HCT116 (cell line): ENCODE results near the gene MVK. TPM values are rescaled to one million over a fixed set of nuclear protein-coding genes. Genes with fewer than 3 reads are reported as not detected.

Source experiments
- ATAC-seq: fragments of 200-7000 bp; cut with Tn5 transposase; 2 replicates; pipeline ENCODE4 v1.9.1; 2020; ENCODE audit warnings: mild to moderate bottlenecking, moderate library complexity
- BruUV-seq: library from RNA; stranded (reverse); fragments of 400-500 nt; replicated peaks from 2 replicates; lab custom pipeline; 2021; lab: Mats Ljungman, UMichigan
- CTCF ChIA-PET: fragments of 300-600 bp; sonication (Branson Sonifier 250); formaldehyde crosslinking; loops from one replicate; lab custom pipeline; 2021; ENCODE audit warnings: antibody characterized with exemption; lab: Charles Lee
- POLR2A ChIA-PET: fragments of 300-600, 350-600 bp; sonication (Branson Sonifier 250); formaldehyde crosslinking; loops from one replicate; lab custom pipeline; 2021; ENCODE audit warnings: antibody characterized with exemption; lab: Charles Lee
- RAD21 ChIA-PET, 2 experiments: fragments of 300-600 bp; sonication (Branson Sonifier 250); formaldehyde crosslinking; loops; one replicate each; lab custom pipeline; 2023; ENCODE audit warnings: low total read pairs in 2 of 2; ENCODE audit not compliant: uncharacterized antibody in 2 of 2, unreplicated experiment in 2 of 2, low non-redundant PET in 1 of 2; lab: Charles Lee
- DNase-seq: peaks from one replicate; pipeline ENCODE4 v3.0.0-alpha.2; 2010; ENCODE audit warnings: low read depth, low spot score
- H2AFZ ChIP-seq: fragments of 200-600 bp; shearing (Covaris generic), sonication (generic); 2 replicates; pipeline ENCODE4 v1.6.1; 2017; ENCODE audit warnings: low read depth, mixed run types, mixed read lengths, antibody characterized with exemption, low read length; ENCODE audit not compliant: poor library complexity, severe bottlenecking
- H3K27ac ChIP-seq: 2 replicates; pipeline ENCODE4 v1.5.1; 2012; ENCODE audit warnings: low read depth, low read length
- H3K27me3 ChIP-seq: fragments of 200-600 bp; sonication (generic); 2 replicates; pipeline ENCODE4 v1.6.1; 2016; ENCODE audit warnings: mixed run types, low read length, mixed read lengths; ENCODE audit not compliant: insufficient read depth
- H3K36me3 ChIP-seq, 2 experiments: fragments of 200-500 bp in 1 of 2; fragments of 200-600 bp in 1 of 2; sonication (Bioruptor generic) in 1 of 2; sonication (generic) in 1 of 2; 2 replicates each; pipeline versions ENCODE4 v1.5.1 to v1.6.1; 2014 to 2016; ENCODE audit warnings: low read length in 2 of 2, inconsistent platforms in 1 of 2, mixed read lengths in 1 of 2, mixed run types in 1 of 2; ENCODE audit not compliant: insufficient read depth in 2 of 2, control insufficient read depth in 1 of 2
- H3K4me1 ChIP-seq, 2 experiments: fragments of 200-600 bp in 1 of 2; sonication (generic) in 1 of 2; 2 replicates each; pipeline versions ENCODE4 v1.5.1 to v1.6.1; 2012 to 2017; ENCODE audit warnings: low read length in 2 of 2, inconsistent platforms in 1 of 2, mild to moderate bottlenecking in 1 of 2, mixed read lengths in 1 of 2, mixed run types in 1 of 2, moderate library complexity in 1 of 2; ENCODE audit not compliant: insufficient read depth in 2 of 2, control insufficient read depth in 1 of 2
- H3K4me2 ChIP-seq: fragments of 200-600 bp; sonication (generic); 2 replicates; pipeline ENCODE4 v1.6.1; 2017; ENCODE audit warnings: mixed run types, low read length, mixed read lengths
- H3K4me3 ChIP-seq, 2 experiments: fragments of 200-600 bp in 1 of 2; sonication (generic) in 1 of 2; replicated peaks in 1 of 2; 2 replicates each; pipeline ENCODE4 v1.5.1; 2011 to 2016; ENCODE audit warnings: low read length in 2 of 2, control low read depth in 1 of 2, low read depth in 1 of 2, mild to moderate bottlenecking in 1 of 2, mixed read lengths in 1 of 2, mixed run types in 1 of 2
- H3K79me2 ChIP-seq: fragments of 200-600 bp; sonication (generic); 2 replicates; pipeline ENCODE4 v1.6.1; 2017; ENCODE audit warnings: mild to moderate bottlenecking, mixed run types, low read length, moderate library complexity, mixed read lengths; ENCODE audit not compliant: insufficient read depth
- H3K9ac ChIP-seq: fragments of 200-600 bp; sonication (generic); 2 replicates; pipeline ENCODE4 v1.6.1; 2016; ENCODE audit warnings: low read length, mixed read lengths
- H3K9me2 ChIP-seq: fragments of 200-600 bp; sonication (generic), shearing (Covaris generic); 2 replicates; pipeline ENCODE4 v1.6.1; 2017; ENCODE audit warnings: mixed run types, mild to moderate bottlenecking, moderate library complexity; ENCODE audit not compliant: insufficient read depth
- H3K9me3 ChIP-seq, 2 experiments: fragments of 200-500 bp in 1 of 2; fragments of 200-600 bp in 1 of 2; sonication (Bioruptor generic) in 1 of 2; sonication (generic) in 1 of 2; 2 replicates each; pipeline ENCODE4 v1.6.1; 2014 to 2017; ENCODE audit warnings: low read length in 2 of 2, mixed read lengths in 2 of 2, inconsistent platforms in 1 of 2, low read depth in 1 of 2, mild to moderate bottlenecking in 1 of 2, mixed run types in 1 of 2, moderate library complexity in 1 of 2; ENCODE audit not compliant: control insufficient read depth in 1 of 2, insufficient read depth in 1 of 2
- H4K20me1 ChIP-seq: fragments of 200-600 bp; sonication (generic), shearing (Covaris generic); 2 replicates; pipeline ENCODE4 v1.6.1; 2017; ENCODE audit warnings: mixed run types, mild to moderate bottlenecking, moderate library complexity; ENCODE audit not compliant: insufficient read depth
- CBX3 ChIP-seq: IDR thresholded peaks from 2 replicates; pipeline ENCODE4 v1.6.1; 2012; ENCODE audit warnings: low read depth
- ELF1 ChIP-seq: IDR thresholded peaks from 2 replicates; pipeline ENCODE4 v1.6.1; 2012; ENCODE audit warnings: low read depth, borderline replicate concordance
- EZH2 ChIP-seq: fragments of 200-600 bp; sonication (generic); IDR thresholded peaks from 2 replicates; pipeline ENCODE4 v1.6.1; 2017; ENCODE audit warnings: antibody characterized with exemption, mixed run types
- EZH2phosphoT487 ChIP-seq: fragments of 200-600 bp; IDR thresholded peaks from 2 replicates; pipeline ENCODE4 v1.6.1; 2018; ENCODE audit warnings: antibody characterized with exemption, borderline replicate concordance
- FOSL1 ChIP-seq: IDR thresholded peaks from 2 replicates; pipeline ENCODE4 v1.6.1; 2012; ENCODE audit warnings: low read depth
- JUND ChIP-seq: IDR thresholded peaks from 2 replicates; pipeline ENCODE4 v1.6.1; 2012
- POLR2A ChIP-seq: IDR thresholded peaks from 2 replicates; pipeline ENCODE4 v1.7.0; 2011; ENCODE audit warnings: borderline replicate concordance; ENCODE audit not compliant: insufficient read depth, insufficient read length; ENCODE audit errors: extremely low read depth
- RAD21 ChIP-seq: IDR thresholded peaks from 2 replicates; pipeline ENCODE4 v1.6.1; 2012; ENCODE audit warnings: low read depth, mild to moderate bottlenecking
- SIN3A ChIP-seq: IDR thresholded peaks from 2 replicates; pipeline ENCODE4 v1.6.1; 2012; ENCODE audit warnings: low read depth
- SRF ChIP-seq: IDR thresholded peaks from 2 replicates; pipeline ENCODE4 v1.6.1; 2012; ENCODE audit warnings: low read depth
- TCF7L2 ChIP-seq: IDR thresholded peaks from 2 replicates; pipeline ENCODE4 v1.7.0; 2011; ENCODE audit warnings: borderline replicate concordance, inconsistent platforms; ENCODE audit not compliant: insufficient read depth, insufficient read length; ENCODE audit errors: extremely low read depth
- YY1 ChIP-seq: IDR thresholded peaks from 2 replicates; pipeline ENCODE4 v1.6.1; 2011; ENCODE audit warnings: low read length, low read depth, moderate library complexity, mild to moderate bottlenecking; ENCODE audit not compliant: insufficient replicate concordance; ENCODE audit errors: extremely low read depth
- ZFX ChIP-seq: fragments of 450-650 bp; IDR thresholded peaks from 2 replicates; pipeline ENCODE4 v1.6.1; 2017
- ZNF274 ChIP-seq: fragments of 200-500 bp; sonication (Bioruptor generic); IDR thresholded peaks from 2 replicates; pipeline ENCODE4 v1.6.1; 2014; ENCODE audit warnings: mild to moderate bottlenecking, low read depth, low read length, inconsistent platforms
- intact Hi-C: fragments of 100-400 bp; cut with micrococcal nuclease; formaldehyde crosslinking; loops from 2 replicates; pipeline ENCODE4 v1.10.0; 2022
- total RNA-seq: library from RNA; stranded (reverse); gene quantifications from one replicate; pipeline ENCODE4 v1.2.1, GENCODE V29; 2021; ENCODE audit not compliant: unreplicated experiment
- TF ChIP-seq, protein P1 (sequence below): IDR thresholded peaks from 2 replicates; pipeline ENCODE4 v1.6.1; 2012

MVK gene
- total RNA-seq, 1 experiment from 2014 or later = 17.3 TPM

DNA sequence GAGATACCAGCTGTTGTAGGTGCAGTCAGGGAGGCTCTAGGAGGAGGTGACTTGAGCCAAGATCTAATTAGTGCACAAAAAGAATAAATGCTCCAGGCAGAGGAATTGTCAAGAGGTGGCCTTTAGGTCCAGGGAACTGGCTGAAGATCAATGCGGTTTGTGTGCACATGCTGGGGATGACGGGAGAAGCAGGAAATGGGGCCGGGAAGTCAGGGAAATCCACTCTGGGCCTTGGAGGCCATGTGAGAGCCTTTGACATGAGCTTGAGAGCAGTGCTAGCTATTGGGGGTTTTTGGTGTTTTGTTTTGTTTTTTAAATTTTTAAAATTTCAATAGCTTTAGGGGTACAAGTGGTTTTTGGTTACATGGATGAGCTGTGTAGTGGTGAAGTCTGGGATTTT, 67.4 kb downstream of the MVK start (continued):
- no peak for TF ChIP-seq ZNF274

DNA sequence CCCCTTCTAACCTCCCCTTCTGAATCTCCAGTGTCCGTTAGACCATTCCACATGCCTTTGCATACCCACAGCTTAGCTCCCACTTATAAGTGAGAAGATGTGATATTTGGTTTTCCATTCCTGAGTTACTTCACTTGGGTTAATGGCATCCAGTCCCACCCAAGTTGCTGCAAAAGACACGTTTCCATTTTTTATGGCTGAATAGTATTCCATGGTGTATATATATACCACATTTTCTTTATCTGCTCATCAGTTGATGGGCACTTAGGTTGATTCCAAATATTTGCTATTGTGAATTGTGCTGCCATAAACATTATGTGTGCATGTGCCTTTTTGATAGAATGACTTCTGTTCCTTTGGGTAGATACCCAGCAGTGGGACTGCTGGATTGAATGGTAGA, 67.8 kb downstream of the MVK start:
- ATAC-seq = no peak
- POLR2A ChIA-PET = no interaction called here
- TF ChIP-seq RAD21 = no peak
- TF ChIP-seq CBX3 = no peak
- no peak for TF ChIP-seq JUND
- no peak for TF ChIP-seq TCF7L2
- no peak for TF ChIP-seq FOSL1
- TF ChIP-seq, protein P1, sequence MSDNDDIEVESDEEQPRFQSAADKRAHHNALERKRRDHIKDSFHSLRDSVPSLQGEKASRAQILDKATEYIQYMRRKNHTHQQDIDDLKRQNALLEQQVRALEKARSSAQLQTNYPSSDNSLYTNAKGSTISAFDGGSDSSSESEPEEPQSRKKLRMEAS = no peak
- no peak for TF ChIP-seq SIN3A
- TF ChIP-seq ZFX = no peak
- no peak for TF ChIP-seq YY1
- no peak for TF ChIP-seq ELF1
- no peak for TF ChIP-seq POLR2A
- TF ChIP-seq SRF = no peak
- no peak for TF ChIP-seq EZH2
- TF ChIP-seq ZNF274 = no peak
- TF ChIP-seq EZH2phosphoT487 = no peak

More for the DNA sequence above, 67.8 kb downstream of the MVK start:
- no peaks in the 10 kb centered on the region for H3K36me3 ChIP-seq
- CTCF ChIA-PET = interaction anchor here (1.7 kb wide), 1 partner anchor 43 kb away, joined by 6 read pairs; no protein-coding TSS in a partner anchor
- no peak for DNase-seq
- H3K27me3 ChIP-seq = peaks cover 3% of the 10 kb centered on the region; the same call in 1 of the 2 replicates
- no peaks in the 10 kb centered on the region for H3K4me1 ChIP-seq
- no peaks in the 10 kb centered on the region for H3K79me2 ChIP-seq
- no peak overlapping the region for H3K27ac ChIP-seq
- no peak overlapping the region for H3K4me2 ChIP-seq
- BruUV-seq = no TSS peak
- no peaks in the 10 kb centered on the region for H3K9me3 ChIP-seq
- no peak overlapping the region for H3K9ac ChIP-seq
- H2AFZ ChIP-seq = no peak overlapping the region
- intact Hi-C loops = no loop called here
- no peaks in the 10 kb centered on the region for H4K20me1 ChIP-seq
- H3K4me3 ChIP-seq = no peak overlapping the region
- RAD21 ChIA-PET = no interaction called here
- H3K9me2 ChIP-seq = no peaks in the 10 kb centered on the region
